ENCODE measurements around the gene MORF4L2. TPM values are rescaled to one million over a fixed set of nuclear protein-coding genes. Genes with fewer than 3 reads are reported as not detected.
A peak's percentile ranks its signal among the peaks of the same experiment; 100 is the strongest.

Gene MORF4L2
- total and polyA plus RNA-seq, 9 of the 15 experiments (the other 6 are each of a cell fraction or from before 2014, with no cell fraction given): 324 to 781 (median 420) TPM

GRCh38 chrX:103687073-103687695, 685 bp upstream of the MORF4L2 start (continued):
- TF ChIP-seq E2F5 (CRISPR knock-in tag; IDR thresholded peaks at IDR 0.05) (no peak), IRF1 (CRISPR knock-in tag; IDR thresholded peaks at IDR 0.05; ENCODE audit: borderline replicate concordance) (no peak), CGGBP1 (CRISPR knock-in tag; IDR thresholded peaks at IDR 0.05) (no peak), KLF10 (CRISPR knock-in tag; IDR thresholded peaks at IDR 0.05) (no peak), ZNF57 (CRISPR knock-in tag; IDR thresholded peaks at IDR 0.05) (no peak), NCOA4 (IDR thresholded peaks at IDR 0.05; ENCODE audit: partially characterized antibody) (no peak), NFATC3 (IDR thresholded peaks at IDR 0.05) (no peak), TSC22D4 (tag; IDR thresholded peaks at IDR 0.05) (no peak), ZNF121 (CRISPR knock-in tag; conservative IDR thresholded peaks at IDR 0.05) (no peak), ARID4B (CRISPR knock-in tag; IDR thresholded peaks at IDR 0.05) (peak; percentile 54; the same call in 1 of the 2 replicates), EGR1 (conservative IDR thresholded peaks at IDR 0.05) (peak; percentile 72), ZNF511 (CRISPR knock-in tag; IDR thresholded peaks at IDR 0.05) (no peak; the same call in 1 of the 2 replicates), ARID1B (IDR thresholded peaks at IDR 0.05) (peak; percentile 21; the same call in 1 of the 2 replicates), KDM5B (IDR thresholded peaks at IDR 0.05; ENCODE audit: insufficient replicate concordance, low read depth, low read length) (peak; percentile 49), MAZ (CRISPR knock-in tag; conservative IDR thresholded peaks at IDR 0.05 in 1 of 2, IDR thresholded peaks at IDR 0.05 in 1 of 2) (peak in 1 of 2 experiments; percentile 80; a peak in 3 of 4 replicates), CBX3 (IDR thresholded peaks at IDR 0.05; ENCODE audit: borderline replicate concordance in 1 of 2, low read length in 2 of 2) (no peak), PTBP1 (IDR thresholded peaks at IDR 0.05; ENCODE audit: low read depth, low read length) (no peak), CHAMP1 (IDR thresholded peaks at IDR 0.05) (0 out of 2 replicates have a peak, but pooled peaks have one; percentile 17)

Data from K562 (cell line).